ENCODE results near the gene DUS3L.
"Not testable (repeated sequence)": the region's sequence is repeated elsewhere in the genome, so short reads cannot be mapped to it uniquely, and the experiment has no call there.

Gene DUS3L

GRCh38 chr19:5799247-5800241 is 8.6 kb upstream of the DUS3L start:
- no peak for DNase-seq

GRCh38 chr19:5798244-5798643 is 7.3 kb upstream of the DUS3L start:
- DNase-seq = no peak

GRCh38 chr19:5795382-5795919 is 4.5 kb upstream of the DUS3L start:
- DNase-seq = no peak

- no peak for DNase-seq
These were observed 2.2 kb upstream of the DUS3L start for GRCh38 chr19:5793188-5793587.

- DNase-seq = no peak
These were observed 1.3 kb upstream of the DUS3L start for GRCh38 chr19:5792224-5792623.

GRCh38 chr19:5789886-5790558 is 941 bp downstream of the DUS3L start:
- no peak for DNase-seq

DNA sequence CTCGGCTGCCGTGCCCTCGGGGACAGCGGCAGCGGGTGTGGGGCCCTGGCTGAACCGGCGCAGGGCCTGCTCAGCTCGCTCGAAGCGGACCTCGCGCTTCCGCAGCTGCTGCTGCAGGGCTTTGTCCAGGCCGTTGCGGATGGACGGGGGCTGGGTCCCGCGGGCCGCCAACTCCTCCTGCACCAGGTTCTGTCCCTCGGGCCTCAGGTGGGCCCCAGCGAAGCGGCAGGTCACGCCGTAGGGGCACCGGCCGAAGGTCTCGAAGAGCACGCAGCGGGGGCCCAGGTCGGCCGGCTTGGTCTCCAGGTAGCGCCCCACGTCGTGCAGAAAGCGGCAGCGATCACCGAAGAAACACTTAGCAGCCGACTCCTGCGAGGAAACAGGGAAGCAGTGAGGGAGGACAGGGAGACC is 1.6 kb downstream of the DUS3L start:
- no peak for DNase-seq

DNA sequence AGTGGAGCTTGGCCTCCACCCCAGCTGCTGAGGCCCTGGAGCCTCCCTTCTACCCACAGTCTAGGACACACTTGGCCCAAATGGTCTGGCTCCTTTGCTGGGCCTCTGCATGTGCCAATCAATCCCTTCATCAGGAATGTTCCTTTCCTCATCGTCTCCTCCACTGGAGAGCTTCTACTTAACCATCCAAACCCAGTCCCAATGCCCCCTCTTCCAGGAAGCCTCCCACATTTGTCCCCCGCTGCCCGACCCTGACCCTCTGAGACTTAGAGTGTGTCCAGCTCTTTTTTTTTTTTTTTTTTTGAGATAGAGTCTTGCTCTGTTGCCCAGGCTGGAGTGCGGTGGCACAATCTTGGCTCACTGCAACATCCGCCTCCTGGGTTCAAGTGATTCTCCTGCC is 2.5 kb downstream of the DUS3L start:
- no peak for DNase-seq

DNA sequence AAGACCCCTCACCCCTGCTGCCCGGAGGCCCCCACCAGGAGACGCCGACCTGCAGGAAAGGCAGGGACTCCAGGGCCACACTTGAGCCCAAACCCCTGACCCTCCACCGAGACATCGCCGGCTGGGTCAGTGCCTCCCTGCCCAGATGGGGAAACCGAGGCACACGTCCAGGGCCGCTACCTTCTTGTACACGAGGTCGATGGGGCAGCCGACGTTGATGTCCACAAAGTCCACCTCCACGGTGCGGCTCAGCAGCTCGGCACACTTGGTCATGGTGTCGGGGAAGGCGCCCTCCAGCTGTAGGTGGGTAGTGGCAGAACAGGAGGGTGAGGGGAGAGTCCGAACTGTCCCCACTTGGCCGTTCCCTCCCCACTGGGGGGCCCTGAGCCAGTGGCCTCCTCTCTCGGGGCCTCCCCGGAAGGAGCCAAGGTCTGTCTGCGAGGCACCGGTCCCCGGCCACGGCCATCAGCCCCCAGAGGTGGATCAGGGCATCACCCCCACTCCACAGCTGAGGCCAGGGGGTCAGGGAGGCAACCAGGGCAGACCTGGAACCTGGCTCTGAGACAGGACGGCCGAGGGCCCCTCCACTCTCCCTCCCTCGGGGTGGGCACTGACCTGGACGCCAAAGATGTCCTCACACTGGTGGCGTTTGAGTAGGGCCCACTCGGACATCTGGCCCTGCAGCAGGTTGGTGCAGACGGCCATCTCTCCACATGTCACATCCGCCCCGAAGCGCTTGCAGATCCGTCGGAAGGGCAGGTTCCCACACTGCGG is 3.4 kb downstream of the DUS3L start:
- DNase-seq = no peak

- no peak for DNase-seq
These were observed 4.2 kb downstream of the DUS3L start for GRCh38 chr19:5786593-5787408.

DNA sequence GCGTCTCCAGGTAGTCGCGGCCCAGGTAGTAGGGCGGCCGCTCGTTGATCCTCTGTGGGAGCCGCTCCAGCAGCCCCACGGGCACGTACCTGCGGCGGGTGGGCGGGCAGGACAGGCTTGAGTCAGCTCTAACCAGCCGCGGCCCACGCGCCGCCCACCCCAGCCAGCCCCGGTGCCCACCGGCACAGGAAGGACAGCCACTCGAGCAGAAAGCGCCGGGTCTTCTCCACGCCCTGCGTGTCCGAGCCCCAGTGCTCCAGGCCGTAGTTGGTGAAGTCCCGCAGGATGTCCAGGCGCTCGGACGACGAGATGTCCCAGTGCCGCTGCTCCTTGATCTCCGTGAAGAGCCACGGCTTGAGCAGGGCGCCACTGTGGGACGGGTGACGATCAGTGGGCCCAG is 5.5 kb downstream of the DUS3L start:
- no peak for DNase-seq

DNA sequence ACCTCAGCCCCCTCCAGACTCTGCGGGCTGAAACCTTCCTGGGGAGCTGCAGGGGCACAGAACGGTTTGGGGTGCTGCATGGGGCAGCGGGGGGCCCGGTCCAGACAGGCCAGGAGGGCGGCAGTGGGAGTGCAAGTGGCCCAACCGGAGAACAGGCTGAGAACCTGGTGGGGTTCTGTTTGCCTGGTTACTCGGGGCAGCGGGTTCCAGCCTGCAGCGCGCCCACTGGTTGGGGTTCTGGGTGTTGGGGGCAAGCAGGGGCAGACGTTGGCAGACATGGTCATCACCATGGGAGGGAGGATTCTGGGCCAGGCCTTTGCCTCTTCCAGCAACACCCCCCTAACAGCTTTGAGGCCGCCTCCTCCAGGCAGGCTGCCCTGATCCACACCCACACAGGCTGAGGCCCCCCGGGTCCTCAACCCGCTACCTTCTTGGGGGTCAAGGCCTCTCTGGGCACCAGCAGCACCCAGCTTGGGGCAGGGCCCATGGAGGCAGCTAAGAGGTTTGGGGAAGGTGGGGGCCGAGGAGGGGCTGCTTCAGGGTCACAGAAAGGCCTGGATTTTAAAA is 6.3 kb downstream of the DUS3L start, which contains the start of gene PRR22:
PRR22 (minus strand) TSS at position 166 of the 567 bp plus-strand sequence; CDS start at position 80, 86 bp downstream.
- no peak for DNase-seq

- DNase-seq = no peak
These were observed 7.7 kb downstream of the DUS3L start for GRCh38 chr19:5782945-5783919.

GRCh38 chr19:5782322-5782721 is 8.6 kb downstream of the DUS3L start:
- DNase-seq = no peak

DNA sequence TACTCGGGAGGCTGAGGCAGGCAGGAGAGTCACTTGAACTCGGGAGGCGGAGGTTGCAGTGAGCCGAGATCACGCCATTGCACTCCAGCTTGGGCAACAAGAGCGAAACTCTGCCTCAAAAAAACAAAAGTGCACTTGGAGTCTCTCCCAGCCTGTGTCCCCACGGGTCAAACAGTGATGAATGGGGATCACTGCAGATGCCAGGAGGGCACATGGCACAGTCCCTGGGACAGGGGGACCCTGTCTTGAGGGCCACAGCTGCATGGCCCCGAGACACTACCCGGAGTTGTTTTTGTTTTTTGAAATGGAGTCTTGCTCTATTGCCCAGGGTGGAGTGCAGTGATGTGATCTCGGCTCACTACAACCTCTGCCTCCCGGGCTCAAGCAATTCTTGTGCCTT is 10.0 kb downstream of the DUS3L start:
- DNase-seq = not testable (repeated sequence)

DNA sequence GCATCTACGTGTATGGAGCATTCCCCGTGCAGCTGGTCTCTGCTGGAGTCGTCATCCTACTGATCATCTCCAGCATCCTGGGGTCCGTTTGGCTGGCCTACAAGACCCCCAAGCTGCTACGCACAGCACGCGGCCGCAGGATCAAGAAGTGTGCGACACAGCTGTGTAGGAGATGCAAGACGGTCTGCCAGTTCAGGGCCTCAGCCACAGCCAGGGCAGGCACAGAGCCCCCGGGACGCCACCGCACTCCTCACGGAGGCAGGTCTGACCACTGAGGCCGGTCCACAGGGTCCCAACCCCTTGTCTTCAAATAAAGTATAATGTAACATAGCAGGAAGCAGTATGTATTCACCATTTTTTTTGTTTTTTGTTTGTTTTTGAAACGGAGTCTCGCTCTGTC is 12.6 kb downstream of the DUS3L start:
- no peak for DNase-seq

GRCh38 chr19:5775668-5776309 is 15.2 kb downstream of the DUS3L start:
- no peak for DNase-seq

GRCh38 chr19:5774921-5775320 is 16.0 kb downstream of the DUS3L start:
- DNase-seq = no peak

DNA sequence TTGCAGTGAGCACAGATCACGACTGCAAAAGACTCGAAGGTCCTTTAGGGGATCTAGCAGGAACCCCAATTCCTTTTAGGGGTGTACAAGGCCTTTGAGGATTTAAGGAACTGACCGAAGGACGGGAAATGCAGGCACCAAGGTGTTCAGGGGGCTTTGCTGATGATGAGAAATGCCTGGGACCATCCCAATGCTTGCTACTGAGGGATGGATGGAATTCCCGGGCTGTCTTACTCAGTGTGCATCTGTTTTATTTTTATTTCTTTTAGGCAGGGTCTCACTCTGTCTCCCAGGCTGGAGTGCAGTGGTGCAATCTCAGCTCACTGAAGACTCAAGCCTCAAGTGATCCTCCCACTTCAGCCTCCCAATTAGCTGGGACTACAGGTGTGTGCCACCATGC is 17.7 kb downstream of the DUS3L start:
- no peak for DNase-seq

DNA sequence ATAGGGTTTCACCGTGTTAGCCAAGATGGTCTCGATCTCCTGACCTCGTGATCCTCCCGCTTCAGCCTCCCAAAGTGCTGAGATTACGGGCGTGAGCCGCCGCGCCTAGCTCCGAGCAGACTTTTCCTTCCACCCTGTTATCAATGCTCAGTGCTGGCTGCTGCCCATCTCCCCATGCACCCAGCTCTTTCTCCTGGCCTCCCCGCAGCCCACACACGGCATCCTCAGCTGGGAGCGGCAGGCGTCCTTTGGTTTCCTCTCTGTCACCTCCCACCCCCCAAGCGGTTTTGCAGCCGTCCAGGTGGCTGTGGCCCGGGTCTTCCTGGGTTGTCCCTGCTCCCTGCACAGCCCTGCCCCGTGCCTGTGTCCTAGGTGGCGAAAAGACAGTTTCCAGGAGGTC is 18.5 kb downstream of the DUS3L start:
- no peak for DNase-seq
